Neural progenitor cell (in vitro differentiated cells): ENCODE data around the gene ACYP2. TPM values are rescaled to one million over a fixed set of nuclear protein-coding genes. Genes with fewer than 3 reads are reported as not detected.

Source experiments
- DNase-seq: peaks from one replicate; pipeline ENCODE4 v3.0.0-alpha.2; 2016; ENCODE audit warnings: low spot score
- H2AFZ ChIP-seq: fragments of 200-600 bp; sonication (generic); replicated peaks from 2 replicates; pipeline ENCODE4 v1.6.1; 2016; ENCODE audit warnings: antibody characterized with exemption
- H3F3A ChIP-seq: fragments of 200-600 bp; sonication (generic); 2 replicates; pipeline ENCODE4 v1.6.1; 2016; ENCODE audit warnings: antibody characterized with exemption, low read depth
- H3K27ac ChIP-seq: fragments of 200-600 bp; sonication (generic); 2 replicates; pipeline ENCODE4 v1.5.1; 2016; ENCODE audit warnings: mild to moderate bottlenecking
- H3K27me3 ChIP-seq: fragments of 200-600 bp; sonication (generic); 2 replicates; pipeline ENCODE4 v1.6.1; 2016; ENCODE audit warnings: mild to moderate bottlenecking, moderate library complexity
- H3K36me3 ChIP-seq: fragments of 200-600 bp; sonication (generic); 2 replicates; pipeline ENCODE4 v1.5.1; 2016
- H3K4me1 ChIP-seq: fragments of 200-600 bp; sonication (generic); 2 replicates; pipeline ENCODE4 v1.6.1; 2016; ENCODE audit warnings: mixed run types
- H3K4me2 ChIP-seq: fragments of 200-600 bp; sonication (generic); 2 replicates; pipeline ENCODE4 v1.6.1; 2016
- H3K4me3 ChIP-seq: fragments of 200-600 bp; sonication (generic); 2 replicates; pipeline ENCODE4 v1.5.1; 2016
- H3K79me2 ChIP-seq: fragments of 200-600 bp; sonication (generic); 2 replicates; pipeline ENCODE4 v1.6.1; 2016; ENCODE audit warnings: low read depth
- H3K9ac ChIP-seq: fragments of 200-600 bp; sonication (generic); 2 replicates; pipeline ENCODE4 v1.6.1; 2016
- H3K9me3 ChIP-seq: fragments of 200-600 bp; sonication (generic); 2 replicates; pipeline ENCODE4 v1.5.1; 2016; ENCODE audit warnings: low read depth
- H4K20me1 ChIP-seq: fragments of 200-600 bp; sonication (generic); 2 replicates; pipeline ENCODE4 v1.6.1; 2016; ENCODE audit warnings: low read depth
- H3K27ac Mint-ChIP-seq: 3 replicates; pipeline ENCODE4 v1.8.0; 2021; ENCODE audit warnings: mixed read lengths
- H3K27me3 Mint-ChIP-seq: 2 replicates; pipeline ENCODE4 v1.8.0; 2022; ENCODE audit warnings: low read depth, mild to moderate bottlenecking, inconsistent platforms, moderate library complexity, mixed read lengths; ENCODE audit not compliant: insufficient read depth
- H3K36me3 Mint-ChIP-seq: 3 replicates; pipeline ENCODE4 v1.8.0; 2021; ENCODE audit warnings: mixed read lengths
- H3K4me1 Mint-ChIP-seq: 3 replicates; pipeline ENCODE4 v1.8.0; 2021; ENCODE audit warnings: mixed read lengths
- H3K4me3 Mint-ChIP-seq: 3 replicates; pipeline ENCODE4 v1.8.0; 2021; ENCODE audit warnings: mild to moderate bottlenecking, moderate library complexity, mixed read lengths
- H3K9me3 Mint-ChIP-seq: 3 replicates; pipeline ENCODE4 v1.8.0; 2020; ENCODE audit warnings: mixed read lengths
- EZH2 ChIP-seq: fragments of 200-600 bp; sonication (generic); IDR thresholded peaks from 2 replicates; pipeline ENCODE4 v1.6.1; 2017; ENCODE audit warnings: antibody characterized with exemption, mild to moderate bottlenecking, moderate library complexity
- EZH2phosphoT487 ChIP-seq: fragments of 200-600 bp; sonication (generic); IDR thresholded peaks from 2 replicates; pipeline ENCODE4 v1.6.1; 2017; ENCODE audit warnings: antibody characterized with exemption
- total RNA-seq: library from RNA; depleted of rRNA; stranded (reverse); fragments of >200 nt; gene quantifications from 2 replicates; pipeline ENCODE4 v1.2.3, GENCODE V29; 2015; ENCODE audit warnings: low replicate concordance
- TF ChIP-seq, protein P1 (sequence below): fragments of 200-600 bp; sonication (generic); IDR thresholded peaks from 2 replicates; pipeline ENCODE4 v1.5.1; 2017; ENCODE audit warnings: antibody characterized with exemption, mild to moderate bottlenecking

The ACYP2 gene
- total RNA-seq, 1 donor from 2014 or later, result 9.7 TPM

DNA sequence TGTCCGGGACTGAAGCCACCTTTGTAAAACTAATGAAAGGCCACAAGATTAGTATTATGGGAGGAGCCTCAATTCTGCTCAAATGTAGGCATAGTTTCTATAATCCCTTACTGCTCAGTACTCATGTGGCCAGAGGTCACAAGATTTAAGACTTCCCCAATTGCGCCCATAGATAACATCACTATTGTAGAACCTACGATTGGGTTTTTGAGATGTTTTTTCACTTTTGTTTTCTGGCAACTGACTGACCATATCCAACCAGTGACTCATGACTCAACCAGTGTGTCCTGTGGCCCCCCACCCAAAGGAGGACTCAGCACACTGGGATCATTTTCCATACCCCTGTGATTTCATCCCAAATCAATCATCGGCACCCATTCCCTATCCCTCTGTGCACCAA is 155.8 kb downstream of the ACYP2 start:
- Mint-ChIP-seq H3K9me3 (no peaks in the 10 kb centered on the region), H3K4me1 (no peaks in the 10 kb centered on the region), H3K36me3 (peaks cover 2% of the 10 kb centered on the region), H3K4me3 (no peak overlapping the region), H3K27me3 (peaks cover 2% of the 10 kb centered on the region), H3K27ac (no peak overlapping the region)
- H3K79me2 ChIP-seq, result no peaks in the 10 kb centered on the region
- H2AFZ ChIP-seq, result no peak overlapping the region
- no peak overlapping the region for H3K4me2 ChIP-seq
- H3K4me1 ChIP-seq, result no peaks in the 10 kb centered on the region
- no peaks in the 10 kb centered on the region for H3K9me3 ChIP-seq
- no peak for DNase-seq
- no peak overlapping the region for H3K9ac ChIP-seq
- H3K27ac ChIP-seq, result no peak overlapping the region
- TF ChIP-seq, protein P1, sequence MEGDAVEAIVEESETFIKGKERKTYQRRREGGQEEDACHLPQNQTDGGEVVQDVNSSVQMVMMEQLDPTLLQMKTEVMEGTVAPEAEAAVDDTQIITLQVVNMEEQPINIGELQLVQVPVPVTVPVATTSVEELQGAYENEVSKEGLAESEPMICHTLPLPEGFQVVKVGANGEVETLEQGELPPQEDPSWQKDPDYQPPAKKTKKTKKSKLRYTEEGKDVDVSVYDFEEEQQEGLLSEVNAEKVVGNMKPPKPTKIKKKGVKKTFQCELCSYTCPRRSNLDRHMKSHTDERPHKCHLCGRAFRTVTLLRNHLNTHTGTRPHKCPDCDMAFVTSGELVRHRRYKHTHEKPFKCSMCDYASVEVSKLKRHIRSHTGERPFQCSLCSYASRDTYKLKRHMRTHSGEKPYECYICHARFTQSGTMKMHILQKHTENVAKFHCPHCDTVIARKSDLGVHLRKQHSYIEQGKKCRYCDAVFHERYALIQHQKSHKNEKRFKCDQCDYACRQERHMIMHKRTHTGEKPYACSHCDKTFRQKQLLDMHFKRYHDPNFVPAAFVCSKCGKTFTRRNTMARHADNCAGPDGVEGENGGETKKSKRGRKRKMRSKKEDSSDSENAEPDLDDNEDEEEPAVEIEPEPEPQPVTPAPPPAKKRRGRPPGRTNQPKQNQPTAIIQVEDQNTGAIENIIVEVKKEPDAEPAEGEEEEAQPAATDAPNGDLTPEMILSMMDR, result no peak
- no peaks in the 10 kb centered on the region for H4K20me1 ChIP-seq
- no peaks in the 10 kb centered on the region for H3F3A ChIP-seq
- no peaks in the 10 kb centered on the region for H3K27me3 ChIP-seq
- no peak overlapping the region for H3K4me3 ChIP-seq
- no peaks in the 10 kb centered on the region for H3K36me3 ChIP-seq

- H3K4me3 Mint-ChIP-seq, result no peak overlapping the region
- Histone ChIP-seq H3K4me3 (no peak overlapping the region), H3K4me2 (no peak overlapping the region), H4K20me1 (no peaks in the 10 kb centered on the region), H3F3A (no peaks in the 10 kb centered on the region), H3K79me2 (no peaks in the 10 kb centered on the region), H3K9ac (no peak overlapping the region), H3K4me1 (no peaks in the 10 kb centered on the region), H3K9me3 (no peaks in the 10 kb centered on the region), H3K36me3 (no peaks in the 10 kb centered on the region), H2AFZ (no peak overlapping the region), H3K27me3 (no peaks in the 10 kb centered on the region), H3K27ac (no peak overlapping the region)
- H3K9me3 Mint-ChIP-seq, result no peaks in the 10 kb centered on the region
- no peak overlapping the region for H3K27ac Mint-ChIP-seq
- no peaks in the 10 kb centered on the region for H3K4me1 Mint-ChIP-seq
- DNase-seq, result no peak
- H3K36me3 Mint-ChIP-seq, result peaks cover 2% of the 10 kb centered on the region
- TF ChIP-seq, protein P1, result no peak
- no peak for TF ChIP-seq EZH2phosphoT487
- no peak for TF ChIP-seq EZH2
- peaks cover 2% of the 10 kb centered on the region for H3K27me3 Mint-ChIP-seq
These were observed 156.6 kb downstream of the ACYP2 start for GRCh38 chr2:54271843-54272627.

DNA sequence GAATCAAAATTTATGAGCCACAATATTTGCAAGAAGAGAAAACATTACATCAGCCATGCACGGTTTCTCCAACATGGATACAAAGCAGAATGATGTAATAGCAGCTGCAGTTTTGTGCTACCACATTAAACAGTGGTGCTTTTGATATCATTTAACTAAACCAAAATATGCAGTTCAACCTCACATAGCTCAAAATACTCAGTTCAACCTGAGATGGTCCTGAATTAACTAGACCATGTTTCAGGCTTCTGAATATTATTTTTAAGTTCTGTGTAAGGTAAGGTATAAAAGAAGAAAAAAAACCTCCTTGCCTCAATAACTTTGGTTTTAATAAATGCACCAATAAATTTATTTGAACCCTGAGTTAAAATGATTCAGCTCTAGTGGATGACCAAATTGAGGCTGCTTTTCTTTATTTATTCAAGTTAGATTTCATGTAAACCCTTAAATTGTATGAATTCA is 159.4 kb downstream of the ACYP2 start:
- Histone ChIP-seq H3K27me3 (no peaks in the 10 kb centered on the region), H3K4me2 (no peak overlapping the region), H3K9me3 (no peaks in the 10 kb centered on the region), H3K36me3 (no peaks in the 10 kb centered on the region), H3K27ac (no peak overlapping the region), H3K4me1 (no peaks in the 10 kb centered on the region), H3K9ac (no peak overlapping the region), H2AFZ (no peak overlapping the region), H4K20me1 (no peaks in the 10 kb centered on the region), H3F3A (no peaks in the 10 kb centered on the region), H3K79me2 (no peaks in the 10 kb centered on the region), H3K4me3 (no peak overlapping the region)
- H3K27ac Mint-ChIP-seq, result no peak overlapping the region
- H3K27me3 Mint-ChIP-seq, result no peaks in the 10 kb centered on the region
- DNase-seq, result no peak
- TF ChIP-seq, protein P1, result no peak
- TF ChIP-seq EZH2phosphoT487, result no peak
- no peak for TF ChIP-seq EZH2
- H3K4me3 Mint-ChIP-seq, result no peak overlapping the region
- H3K36me3 Mint-ChIP-seq, result peaks cover 2% of the 10 kb centered on the region
- H3K4me1 Mint-ChIP-seq, result no peaks in the 10 kb centered on the region
- H3K9me3 Mint-ChIP-seq, result no peaks in the 10 kb centered on the region
